Mesenchymal stem cell (in vitro differentiated cells and primary cell): ENCODE data around the gene RSPH4A.

Experiments used
- DNase-seq: peaks from one replicate; pipeline ENCODE4 v3.0.0-alpha.2; 2013
- H2AFZ ChIP-seq: one replicate; pipeline ENCODE4 v1.6.1; 2013; ENCODE audit warnings: low read depth, mild to moderate bottlenecking, control low read depth, inconsistent platforms, low read length, moderate library complexity
- H2AK5ac ChIP-seq: 2 replicates; pipeline ENCODE4 v1.6.1; 2013; ENCODE audit warnings: low read length, moderate library complexity, mild to moderate bottlenecking, inconsistent platforms; ENCODE audit not compliant: severe bottlenecking
- H2BK120ac ChIP-seq: one replicate; pipeline ENCODE4 v1.6.1; 2013; ENCODE audit warnings: low read depth, mild to moderate bottlenecking, inconsistent platforms, low read length, moderate library complexity
- H2BK12ac ChIP-seq, 2 experiments: one replicate each; pipeline ENCODE4 v1.6.1; 2013; ENCODE audit warnings: inconsistent platforms in 2 of 2, low read length in 2 of 2, mild to moderate bottlenecking in 2 of 2, moderate library complexity in 2 of 2, control low read depth in 1 of 2
- H2BK15ac ChIP-seq: one replicate; pipeline ENCODE4 v1.6.1; 2013; ENCODE audit warnings: mild to moderate bottlenecking, low read depth, inconsistent platforms; ENCODE audit not compliant: poor library complexity, severe bottlenecking
- H2BK5ac ChIP-seq: 2 replicates; pipeline ENCODE4 v1.6.1; 2013; ENCODE audit warnings: low read depth, mild to moderate bottlenecking, low read length, control low read depth, inconsistent platforms; ENCODE audit not compliant: poor library complexity, severe bottlenecking
- H3K14ac ChIP-seq, 2 experiments: one replicate each; pipeline ENCODE4 v1.6.1; 2013; ENCODE audit warnings: inconsistent platforms in 2 of 2, low read length in 2 of 2, control low read depth in 1 of 2, mild to moderate bottlenecking in 1 of 2, moderate library complexity in 1 of 2
- H3K18ac ChIP-seq, 2 experiments: one replicate each; pipeline ENCODE4 v1.6.1; 2013; ENCODE audit warnings: inconsistent platforms in 2 of 2, low read length in 2 of 2, control low read depth in 1 of 2, low read depth in 1 of 2, mild to moderate bottlenecking in 1 of 2
- H3K23ac ChIP-seq, 2 experiments: one replicate each; pipeline ENCODE4 v1.6.1; 2013; ENCODE audit warnings: inconsistent platforms in 2 of 2, low read length in 2 of 2, mild to moderate bottlenecking in 2 of 2, moderate library complexity in 2 of 2, control low read depth in 1 of 2
- H3K27ac ChIP-seq: 2 replicates; pipeline ENCODE4 v1.5.1; 2013; ENCODE audit warnings: mild to moderate bottlenecking, moderate library complexity, low read length, control low read depth, inconsistent platforms; ENCODE audit not compliant: poor library complexity, severe bottlenecking
- H3K27me3 ChIP-seq, 2 experiments: 2 replicates each; pipeline versions ENCODE4 v1.6.1 to v1.7.0; 2013; ENCODE audit warnings: low read length in 2 of 2, mild to moderate bottlenecking in 2 of 2, moderate library complexity in 2 of 2, control low read depth in 1 of 2, inconsistent platforms in 1 of 2; ENCODE audit not compliant: control insufficient read depth in 1 of 2, insufficient read depth in 1 of 2
- H3K36me3 ChIP-seq, 2 experiments: 2 replicates each; pipeline versions ENCODE4 v1.6.1 to v1.7.0; 2013; ENCODE audit warnings: low read length in 2 of 2, control low read depth in 1 of 2, inconsistent platforms in 1 of 2, low read depth in 1 of 2, mild to moderate bottlenecking in 1 of 2; ENCODE audit not compliant: insufficient read depth in 2 of 2, control insufficient read depth in 1 of 2
- H3K4ac ChIP-seq, 2 experiments: one replicate each; pipeline ENCODE4 v1.6.1; 2013; ENCODE audit warnings: inconsistent platforms in 2 of 2, low read length in 2 of 2, mild to moderate bottlenecking in 2 of 2, moderate library complexity in 2 of 2, control low read depth in 1 of 2, low read depth in 1 of 2
- H3K4me1 ChIP-seq: 2 replicates; pipeline ENCODE4 v1.6.1; 2013; ENCODE audit warnings: low read depth, low read length, control low read depth; ENCODE audit not compliant: control insufficient read depth, insufficient read depth
- H3K4me2 ChIP-seq: 2 replicates; pipeline ENCODE4 v1.6.1; 2013; ENCODE audit warnings: low read length, mild to moderate bottlenecking, inconsistent platforms; ENCODE audit not compliant: poor library complexity, severe bottlenecking
- H3K4me3 ChIP-seq, 2 experiments: 2 replicates each; pipeline versions ENCODE4 v1.5.1 to v1.7.0; 2013; ENCODE audit warnings: low read length in 2 of 2, mild to moderate bottlenecking in 2 of 2, control low read depth in 1 of 2, low read depth in 1 of 2; ENCODE audit not compliant: insufficient read depth in 1 of 2
- H3K79me1 ChIP-seq: replicated peaks from 2 replicates; pipeline ENCODE4 v1.6.1; 2013; ENCODE audit warnings: mild to moderate bottlenecking, control low read depth, low read length, inconsistent platforms; ENCODE audit not compliant: poor library complexity, severe bottlenecking
- H3K9ac ChIP-seq: 2 replicates; pipeline ENCODE4 v1.7.0; 2013; ENCODE audit warnings: mild to moderate bottlenecking, low read length, moderate library complexity
- H3K9me3 ChIP-seq: 2 replicates; pipeline ENCODE4 v1.7.0; 2013; ENCODE audit warnings: mild to moderate bottlenecking, low read length; ENCODE audit not compliant: control insufficient read depth
- H4K8ac ChIP-seq: one replicate; pipeline ENCODE4 v1.6.1; 2013; ENCODE audit warnings: inconsistent platforms, mild to moderate bottlenecking, low read length, moderate library complexity
- H4K91ac ChIP-seq: one replicate; pipeline ENCODE4 v1.6.1; 2013; ENCODE audit warnings: mild to moderate bottlenecking, low read length, inconsistent platforms
- WGBS: methylation state at CpG from one replicate; pipeline ENCODE4 v1.1.7; 2013; ENCODE audit warnings: mixed read lengths; 5-methylcytosine and 5-hydroxymethylcytosine counted together

RSPH4A gene

DNA sequence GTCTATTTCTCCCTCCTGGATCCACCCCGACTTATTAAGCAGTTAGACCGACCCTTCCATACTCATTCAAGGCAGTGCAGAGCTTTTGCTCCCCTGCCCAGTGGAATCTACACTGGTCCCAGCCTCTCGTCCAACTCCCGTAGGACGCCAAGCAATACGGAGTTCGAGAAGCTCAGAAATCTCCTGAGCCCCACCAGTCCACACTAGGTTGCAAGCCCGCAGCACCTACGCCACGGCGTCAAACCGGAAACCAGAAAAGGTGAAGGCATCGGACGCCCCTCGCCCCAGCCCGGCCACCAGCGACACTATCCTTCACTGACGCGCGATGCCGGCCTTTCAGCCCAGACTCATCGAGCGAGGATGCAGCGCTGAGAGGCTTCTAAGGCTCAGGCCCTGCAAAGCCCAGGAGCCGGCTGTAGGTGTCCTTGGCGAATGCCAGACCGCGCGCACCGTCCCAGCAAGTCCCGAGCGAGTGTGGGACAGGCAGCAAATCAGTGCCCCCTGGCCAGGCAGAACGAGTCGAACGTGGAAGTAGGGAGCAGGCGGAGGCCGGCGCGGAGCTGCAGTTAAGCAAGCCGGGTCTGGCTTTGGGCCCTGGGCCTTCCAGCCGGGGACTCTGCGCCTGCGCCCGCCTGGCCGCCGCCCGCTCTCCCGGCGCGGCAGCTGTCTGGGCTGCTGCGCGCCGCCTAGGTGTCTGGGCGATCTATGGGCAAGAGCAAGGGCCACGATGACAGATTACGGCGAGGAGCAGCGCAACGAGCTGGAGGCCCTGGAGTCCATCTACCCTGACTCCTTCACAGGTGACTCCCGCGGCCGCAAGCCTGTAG lies 45.2 kb upstream of the RSPH4A start, which contains the start of gene RWDD1:
TSS of gene RWDD1 (plus strand) at position 649 of the 827 bp plus-strand sequence. CDS start at position 728, 79 bp downstream.
- peak; percentile 100 for DNase-seq
- H3K4me3 ChIP-seq = peak within 1 kb of the TSS; percentile 90 to 93
- no peak within 1 kb of the TSS for H2BK120ac ChIP-seq
- H3K9ac ChIP-seq = peak within 1 kb of the TSS; percentile 96
- H2BK5ac ChIP-seq = peak within 1 kb of the TSS; percentile 31
- peak within 1 kb of the TSS in 1 of 2 experiments; percentile 93 for H3K14ac ChIP-seq
- under 1% methylated on average over 51 of the region's 62 CpGs for WGBS
- peak within 1 kb of the TSS; percentile 65 to 90 for H3K18ac ChIP-seq
- H3K36me3 ChIP-seq = peaks cover 6 to 19% of the 10 kb centered on the region in 2 experiments
- H2BK15ac ChIP-seq = no peak within 1 kb of the TSS
- H3K23ac ChIP-seq = peak within 1 kb of the TSS in 1 of 2 experiments; percentile 15
- H3K4me2 ChIP-seq = peak within 1 kb of the TSS; percentile 71
- peak within 1 kb of the TSS; percentile 87 for H2AFZ ChIP-seq
- no peaks in the 10 kb centered on the region for H3K4me1 ChIP-seq
- H3K9me3 ChIP-seq = no peaks in the 10 kb centered on the region
- H2AK5ac ChIP-seq = no peak within 1 kb of the TSS
- H3K4ac ChIP-seq = peak within 1 kb of the TSS in 1 of 2 experiments; percentile 96
- H3K27me3 ChIP-seq = no peaks in the 10 kb centered on the region
- peaks cover 9% of the 10 kb centered on the region for H3K79me1 ChIP-seq
- no peak within 1 kb of the TSS for H2BK12ac ChIP-seq
- peak within 1 kb of the TSS; percentile 67 for H4K8ac ChIP-seq
- H3K27ac ChIP-seq = peak within 1 kb of the TSS; percentile 89
- H4K91ac ChIP-seq = peak within 1 kb of the TSS; percentile 1

DNA sequence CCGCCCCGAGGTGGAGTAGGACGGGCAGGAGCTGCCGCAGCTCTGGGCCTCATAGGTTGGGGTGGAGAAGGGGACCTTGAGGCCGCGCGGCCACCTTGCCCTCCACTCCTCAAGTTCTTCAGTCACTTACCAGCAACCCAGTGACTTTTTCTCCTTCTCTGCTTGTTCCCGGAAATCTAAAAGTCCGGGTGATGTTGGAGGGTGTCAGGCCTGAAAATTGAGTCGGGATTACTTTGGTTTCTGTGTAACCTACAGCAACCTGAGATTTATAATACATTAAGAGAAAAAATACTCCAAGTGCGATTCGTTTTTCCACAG lies 44.6 kb upstream of the RSPH4A start:
- H3K4me3 ChIP-seq = peak overlapping the region; percentile 75 to 93
- no peaks in the 10 kb centered on the region for H3K4me1 ChIP-seq
- WGBS = 0% methylated on average over 6 of the region's 12 CpGs

DNA sequence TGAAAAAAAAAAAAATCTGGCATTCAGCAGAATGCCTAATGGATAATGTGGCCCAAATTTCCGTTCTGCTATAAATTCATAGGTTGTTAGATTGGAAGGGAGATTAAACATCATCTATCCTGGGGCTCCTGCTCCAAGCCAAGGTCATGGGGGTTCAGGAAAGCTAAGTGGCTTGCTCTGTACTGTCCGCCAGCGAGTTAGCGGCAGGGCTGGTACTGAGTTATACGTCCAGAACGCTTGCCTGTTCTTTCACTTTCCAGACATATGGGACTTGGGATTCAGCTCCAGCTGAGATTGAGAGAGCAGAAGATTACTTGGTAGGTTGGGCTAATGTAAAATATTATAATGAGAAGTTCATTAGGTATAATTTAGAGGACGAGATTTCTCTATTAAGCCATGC lies 44.1 kb upstream of the RSPH4A start:
- no peaks in the 10 kb centered on the region for H3K27me3 ChIP-seq
- peak overlapping the region; percentile 64 for H3K4me2 ChIP-seq
- no peak overlapping the region for H2AFZ ChIP-seq
- no peak overlapping the region for H4K8ac ChIP-seq
- H4K91ac ChIP-seq = no peak overlapping the region
- H2BK12ac ChIP-seq = no peak overlapping the region
- H3K23ac ChIP-seq = no peak overlapping the region
- H3K18ac ChIP-seq = no peak overlapping the region
- H3K36me3 ChIP-seq = peaks cover 6 to 29% of the 10 kb centered on the region in 2 experiments
- H2AK5ac ChIP-seq = no peak overlapping the region
- peak overlapping the region; percentile 57 to 93 for H3K4me3 ChIP-seq
- no peaks in the 10 kb centered on the region for H3K4me1 ChIP-seq
- no peak overlapping the region for H2BK120ac ChIP-seq
- H3K4ac ChIP-seq = no peak overlapping the region
- 1% methylated on average over 6 of the region's 7 CpGs for WGBS
- H3K79me1 ChIP-seq = peaks cover 12% of the 10 kb centered on the region
- peak overlapping the region; percentile 1 for H3K27ac ChIP-seq
- H2BK15ac ChIP-seq = no peak overlapping the region
- DNase-seq = peak; percentile 72
- no peaks in the 10 kb centered on the region for H3K9me3 ChIP-seq
- H3K14ac ChIP-seq = no peak overlapping the region
- no peak overlapping the region for H2BK5ac ChIP-seq
- peak overlapping the region; percentile 96 for H3K9ac ChIP-seq

More for the DNA sequence above, 44.6 kb upstream of the RSPH4A start:
- no peak for DNase-seq
- H3K9ac ChIP-seq = peak overlapping the region; percentile 96
- peak overlapping the region in 1 of 2 experiments; percentile 18 for H3K14ac ChIP-seq
- H3K4ac ChIP-seq = peak overlapping the region in 1 of 2 experiments; percentile 96
- H3K79me1 ChIP-seq = peaks cover 12% of the 10 kb centered on the region
- peak overlapping the region; percentile 64 for H3K4me2 ChIP-seq
- no peaks in the 10 kb centered on the region for H3K9me3 ChIP-seq
- peak overlapping the region; percentile 70 for H3K27ac ChIP-seq
- no peaks in the 10 kb centered on the region for H3K27me3 ChIP-seq
- H2BK12ac ChIP-seq = no peak overlapping the region
- peak overlapping the region; percentile 76 for H2AFZ ChIP-seq
- no peak overlapping the region for H2BK120ac ChIP-seq
- H3K23ac ChIP-seq = peak overlapping the region in 1 of 2 experiments; percentile 15
- H2AK5ac ChIP-seq = no peak overlapping the region
- H4K91ac ChIP-seq = peak overlapping the region; percentile 1
- peak overlapping the region; percentile 31 for H2BK5ac ChIP-seq
- peak overlapping the region; percentile 2 for H4K8ac ChIP-seq
- peaks cover 6 to 24% of the 10 kb centered on the region in 2 experiments for H3K36me3 ChIP-seq
- peak overlapping the region; percentile 3 to 90 for H3K18ac ChIP-seq
- no peak overlapping the region for H2BK15ac ChIP-seq

DNA sequence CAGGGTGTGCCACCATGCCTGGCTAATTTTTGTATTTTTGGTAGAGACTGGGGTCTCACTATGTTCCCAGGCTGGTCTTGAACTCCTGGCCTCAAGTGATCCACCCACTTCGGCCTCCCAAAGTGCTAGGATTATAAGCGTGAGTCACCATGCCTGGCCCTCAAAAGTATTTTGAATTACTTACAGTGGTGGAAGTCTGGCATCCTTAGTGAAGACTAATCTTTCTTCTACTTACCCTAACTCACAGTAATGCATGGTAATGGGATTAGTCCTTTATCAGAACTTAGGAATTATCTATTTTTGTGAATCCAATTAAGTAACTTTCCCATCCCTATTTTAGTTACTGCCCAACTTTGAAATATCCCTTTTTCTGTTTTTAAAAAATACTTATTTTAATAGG lies 41.1 kb upstream of the RSPH4A start:
- no peak overlapping the region for H4K8ac ChIP-seq
- no peak for DNase-seq

More for the DNA sequence above, 41.1 kb upstream of the RSPH4A start:
- H2BK5ac ChIP-seq = no peak overlapping the region
- H3K4ac ChIP-seq = no peak overlapping the region
- H3K4me2 ChIP-seq = no peak overlapping the region
- H2BK12ac ChIP-seq = no peak overlapping the region
- no peak overlapping the region for H3K9ac ChIP-seq
- H3K9me3 ChIP-seq = no peaks in the 10 kb centered on the region
- H3K4me1 ChIP-seq = no peaks in the 10 kb centered on the region
- H3K23ac ChIP-seq = no peak overlapping the region
- H2BK120ac ChIP-seq = no peak overlapping the region
- no peak overlapping the region for H2BK15ac ChIP-seq
- H3K4me3 ChIP-seq = no peak overlapping the region
- no peak overlapping the region for H3K27ac ChIP-seq
- H3K18ac ChIP-seq = no peak overlapping the region
- H2AK5ac ChIP-seq = no peak overlapping the region
- H3K14ac ChIP-seq = no peak overlapping the region
- peaks cover 11% of the 10 kb centered on the region for H3K79me1 ChIP-seq
- no peak overlapping the region for H4K91ac ChIP-seq
- peaks cover 6 to 44% of the 10 kb centered on the region in 2 experiments for H3K36me3 ChIP-seq
- WGBS = no CpG with 5 or more reads among the region's 2 CpGs
- H2AFZ ChIP-seq = no peak overlapping the region
- H3K27me3 ChIP-seq = no peaks in the 10 kb centered on the region
